ENCODE data around the gene DNAI4. TPM values are rescaled to one million over a fixed set of nuclear protein-coding genes. Genes with fewer than 3 reads are reported as not detected.
"Not testable (repeated sequence)": the region's sequence is repeated elsewhere in the genome, so short reads cannot be mapped to it uniquely, and the experiment has no call there.

DNAI4 gene
- total RNA-seq, 1 experiment from 2014 or later, result 4.7 TPM

GRCh38 chr1:66929146-66929688 is 4.6 kb upstream of the DNAI4 start:
- no peak for DNase-seq (ENCODE audit: low read depth)

GRCh38 chr1:66927528-66927927 is 2.9 kb upstream of the DNAI4 start:
- no peak for DNase-seq (ENCODE audit: low read depth)

DNA sequence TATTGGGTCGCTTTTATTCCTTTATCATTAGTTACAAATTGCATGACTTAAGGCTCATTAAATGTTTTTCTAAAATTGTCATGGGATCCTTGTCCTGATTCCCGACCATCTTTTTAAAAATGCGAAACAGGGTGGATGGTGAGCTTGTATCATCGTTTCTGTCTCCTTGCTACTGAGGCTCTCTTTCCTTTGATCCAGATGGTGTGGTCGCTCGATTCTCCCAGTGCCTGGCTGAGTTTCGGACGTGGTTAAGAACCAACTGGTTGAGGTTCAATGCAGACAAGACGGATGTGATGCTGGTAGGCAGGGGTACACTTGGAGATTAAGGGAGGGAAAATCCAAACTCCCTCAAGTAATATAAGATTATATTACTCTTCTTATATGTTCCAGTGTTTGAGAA is 1.3 kb upstream of the DNAI4 start:
- peak; percentile 54 for DNase-seq (ENCODE audit: low read depth)

GRCh38 chr1:66925558-66925910 is 878 bp upstream of the DNAI4 start:
- no peak for DNase-seq (ENCODE audit: low read depth)

DNA sequence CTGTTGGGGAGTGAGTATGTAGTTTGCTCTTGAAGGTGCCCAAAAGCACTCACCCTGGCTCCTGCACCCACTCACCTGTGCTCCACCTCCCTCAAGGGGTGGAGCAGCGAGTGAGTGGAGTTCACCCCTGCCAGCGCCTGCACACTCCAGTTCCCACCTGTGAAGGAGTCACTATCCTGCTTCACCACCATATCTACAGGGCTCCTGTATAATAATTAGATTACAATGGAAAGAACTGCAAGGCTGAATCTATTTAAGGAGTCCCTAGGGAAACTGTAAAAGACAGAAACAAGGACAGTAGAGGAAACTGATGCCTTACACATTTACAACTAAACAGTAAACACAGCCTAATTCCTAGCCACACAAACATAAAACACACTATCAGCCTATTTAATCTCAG is 4.1 kb downstream of the DNAI4 start:
- DNase-seq (ENCODE audit: low read depth), result no peak

- DNase-seq (ENCODE audit: low read depth), result no peak
Measured at GRCh38 chr1:66919828-66920227, 4.8 kb downstream of the DNAI4 start.

GRCh38 chr1:66919063-66919462 is 5.6 kb downstream of the DNAI4 start:
- DNase-seq (ENCODE audit: low read depth), result no peak

- DNase-seq (ENCODE audit: low read depth), result no peak
Measured at GRCh38 chr1:66917476-66917875, 7.2 kb downstream of the DNAI4 start.

GRCh38 chr1:66916320-66916719 is 8.3 kb downstream of the DNAI4 start:
- no peak for DNase-seq (ENCODE audit: low read depth)

- not testable (repeated sequence) for DNase-seq (ENCODE audit: low read depth)
Measured at GRCh38 chr1:66915203-66915602, 9.5 kb downstream of the DNAI4 start.

GRCh38 chr1:66893712-66894111 is 30.9 kb downstream of the DNAI4 start:
- no peak for DNase-seq (ENCODE audit: low read depth)

DNA sequence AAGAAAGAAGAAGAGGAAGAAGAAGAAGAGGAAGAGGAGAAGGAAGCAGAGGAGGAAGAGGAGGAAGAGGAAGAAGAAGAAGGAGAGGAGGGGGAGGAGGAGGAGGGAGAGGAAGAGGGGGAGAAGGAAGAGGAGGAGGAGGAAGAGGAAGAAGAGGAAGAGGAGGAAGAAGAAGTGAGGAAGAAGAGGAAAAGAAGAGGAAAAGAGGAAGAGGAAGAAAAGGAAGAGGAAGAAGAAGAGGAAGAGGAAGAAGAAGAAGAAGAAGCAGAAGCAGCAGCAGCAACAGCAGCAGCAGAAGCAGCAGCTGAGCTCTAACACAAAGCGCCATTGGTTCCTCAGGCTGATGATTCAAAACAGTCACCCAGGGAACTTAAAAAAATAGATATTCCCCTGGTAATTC is 34.0 kb downstream of the DNAI4 start:
- DNase-seq (ENCODE audit: low read depth), result no peak

DNA sequence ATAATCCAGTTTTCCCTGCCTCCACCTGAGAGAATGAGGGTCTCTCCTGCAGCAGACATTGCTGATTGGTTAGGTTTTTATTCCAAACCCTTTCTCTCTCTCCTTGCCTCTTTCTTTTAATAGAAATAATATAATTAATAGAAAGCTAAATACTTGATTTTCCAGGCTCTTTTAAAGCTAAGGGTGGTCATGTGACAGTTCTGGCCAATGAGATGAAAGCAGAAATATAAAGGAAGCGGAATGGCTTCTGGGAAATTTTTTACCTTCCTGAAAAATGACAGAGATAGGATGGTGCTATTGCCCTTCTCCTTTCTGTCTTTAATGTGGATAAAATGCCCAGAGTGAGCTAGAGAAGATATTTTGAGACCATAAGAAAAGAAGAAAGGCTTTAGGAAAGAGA is 35.6 kb downstream of the DNAI4 start:
- DNase-seq (ENCODE audit: low read depth), result no peak

DNA sequence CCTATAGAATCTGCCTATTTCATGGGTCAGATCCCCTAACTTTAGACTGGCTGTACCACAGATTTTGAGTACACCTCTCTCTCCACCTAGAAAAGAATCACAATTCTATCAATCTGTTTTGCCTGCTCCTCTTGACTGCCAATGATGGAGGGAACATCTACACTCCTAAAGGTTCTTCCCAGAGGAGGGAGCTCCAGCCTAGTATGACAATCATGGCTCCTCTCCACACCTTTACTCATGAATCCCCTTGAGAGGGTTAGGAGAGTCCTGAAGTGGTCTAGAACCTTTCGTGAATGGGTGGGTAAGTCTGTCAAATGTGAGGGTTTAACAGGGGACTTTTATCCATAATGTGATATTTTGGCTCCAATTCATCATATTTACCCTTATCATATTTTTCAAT is 48.0 kb downstream of the DNAI4 start:
- no peak for DNase-seq (ENCODE audit: low read depth)

DNA sequence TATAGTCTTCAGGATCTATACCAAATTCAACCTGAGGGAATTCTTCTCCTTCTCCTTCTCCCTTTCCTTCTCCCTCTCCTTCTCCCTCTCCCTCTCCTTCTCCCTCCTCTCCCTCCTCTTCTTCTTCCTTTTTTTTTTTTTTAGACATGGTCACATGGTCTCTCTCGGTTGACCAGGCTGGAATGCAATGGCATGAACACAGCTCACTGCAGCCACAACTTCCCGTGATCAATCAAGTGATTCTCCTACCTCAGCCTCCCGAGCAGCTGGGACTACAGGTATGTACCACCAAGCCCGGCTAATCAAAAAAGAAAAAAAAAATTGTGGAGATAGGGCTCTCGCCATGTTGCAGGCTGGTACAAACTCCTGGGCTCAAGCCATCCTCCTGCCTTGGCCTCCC is 51.5 kb downstream of the DNAI4 start:
- no peak for DNase-seq (ENCODE audit: low read depth)

GRCh38 chr1:66872024-66872423 is 52.6 kb downstream of the DNAI4 start:
- not testable (repeated sequence) for DNase-seq (ENCODE audit: low read depth)

DNA sequence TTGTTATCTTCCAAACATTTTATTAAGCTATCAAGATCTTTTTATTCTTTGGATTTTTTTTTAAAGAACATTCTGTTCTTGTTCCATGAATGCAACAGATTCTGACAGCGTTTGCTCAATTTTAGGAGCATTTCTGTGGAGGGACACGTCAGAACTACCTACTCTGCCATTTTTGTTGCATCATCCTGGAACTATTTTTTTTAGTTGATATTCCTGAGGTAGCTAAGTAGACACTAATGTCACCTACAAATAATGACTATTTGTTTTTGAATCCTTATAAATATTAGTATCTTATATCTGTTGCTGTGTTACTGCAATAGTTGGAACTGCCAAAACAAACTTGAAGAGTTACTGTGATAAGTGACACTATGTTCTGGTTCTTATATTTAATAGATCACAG is 57.2 kb downstream of the DNAI4 start:
- no peak for DNase-seq (ENCODE audit: low read depth)

- no peak for DNase-seq (ENCODE audit: low read depth)
Measured at GRCh38 chr1:66860529-66860928, 64.1 kb downstream of the DNAI4 start.

GRCh38 chr1:66853379-66853778 is 71.3 kb downstream of the DNAI4 start:
- DNase-seq (ENCODE audit: low read depth), result no peak

GRCh38 chr1:66852870-66853269 is 71.8 kb downstream of the DNAI4 start:
- no peak for DNase-seq (ENCODE audit: low read depth)

GRCh38 chr1:66850989-66851388 is 73.7 kb downstream of the DNAI4 start:
- no peak for DNase-seq (ENCODE audit: low read depth)

GRCh38 chr1:66848193-66848592 is 76.5 kb downstream of the DNAI4 start:
- DNase-seq (ENCODE audit: low read depth), result no peak

- no peak for DNase-seq (ENCODE audit: low read depth)
Measured at GRCh38 chr1:66840929-66841328, 83.7 kb downstream of the DNAI4 start.

GRCh38 chr1:66834926-66835325 is 89.7 kb downstream of the DNAI4 start:
- DNase-seq (ENCODE audit: low read depth), result no peak

DNA sequence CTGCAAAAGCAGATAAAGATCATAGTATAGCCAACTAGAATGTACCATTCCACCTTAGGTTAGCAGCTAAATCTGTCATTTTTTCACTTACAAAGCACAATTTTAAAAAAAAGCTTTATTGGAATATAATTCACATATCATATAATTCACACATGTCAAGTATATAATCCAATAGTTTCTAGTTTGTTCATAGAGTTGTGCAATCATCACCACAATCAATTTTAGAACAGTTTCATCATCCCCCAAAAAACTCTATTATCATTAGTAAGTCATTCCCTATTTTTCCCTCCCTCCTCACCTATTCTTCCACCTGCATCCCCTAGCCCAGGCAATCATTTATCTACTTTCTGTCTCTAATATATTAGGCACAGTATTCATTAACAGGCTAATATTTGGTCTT is 91.5 kb downstream of the DNAI4 start:
- DNase-seq (ENCODE audit: low read depth), result no peak

Data from RPMI7951 (cell line).